ENCODE results near the gene INO80.

The INO80 gene

GRCh38 chr15:40943764-40944365 lies 172.2 kb downstream of the INO80 start:
- Histone ChIP-seq H3K27ac (no peak overlapping the region), H3K4me3 (no peak overlapping the region)
- DNase-seq (ENCODE audit: low spot score), result no peak
- TF ChIP-seq CTCF (IDR thresholded peaks at IDR 0.05), result no peak

- TF ChIP-seq CTCF (IDR thresholded peaks at IDR 0.05), result no peak
- DNase-seq (ENCODE audit: low spot score), result no peak
- peak overlapping the region; percentile 86 for H3K4me3 ChIP-seq
- H3K27ac ChIP-seq, result peak overlapping the region in 1 of 2 donors; percentile 95
Measured at GRCh38 chr15:40942878-40943277, 173.2 kb downstream of the INO80 start.

- no peak for DNase-seq (ENCODE audit: low spot score)
- peak overlapping the region; percentile 87 to 95 for H3K27ac ChIP-seq
- peak overlapping the region; percentile 86 for H3K4me3 ChIP-seq
- no peak for TF ChIP-seq CTCF (IDR thresholded peaks at IDR 0.05)
Measured at GRCh38 chr15:40942337-40942854, 173.7 kb downstream of the INO80 start.

- DNase-seq (ENCODE audit: low spot score), result peak; percentile 83
- H3K27ac ChIP-seq, result peak overlapping the region; percentile 87 to 95
- H3K4me3 ChIP-seq, result peak overlapping the region; percentile 86
- peak; percentile 55 for TF ChIP-seq CTCF (IDR thresholded peaks at IDR 0.05)
Measured at GRCh38 chr15:40941528-40942336, 174.3 kb downstream of the INO80 start.

GRCh38 chr15:40941068-40941527 lies 175.0 kb downstream of the INO80 start:
- no peak for TF ChIP-seq CTCF (IDR thresholded peaks at IDR 0.05)
- Histone ChIP-seq H3K27ac (peak overlapping the region; percentile 87 to 95), H3K4me3 (peak overlapping the region; percentile 86)
- no peak for DNase-seq (ENCODE audit: low spot score)

GRCh38 chr15:40940296-40940801 lies 175.7 kb downstream of the INO80 start:
- no peak for TF ChIP-seq CTCF (IDR thresholded peaks at IDR 0.05)
- Histone ChIP-seq H3K27ac (peak overlapping the region; percentile 6 to 95), H3K4me3 (peak overlapping the region; percentile 86)
- DNase-seq (ENCODE audit: low spot score), result no peak
